Measurements from ENCODE around the gene PTK7.
"Not testable (repeated sequence)": the region's sequence is repeated elsewhere in the genome, so short reads cannot be mapped to it uniquely, and the experiment has no call there.

The PTK7 gene

GRCh38 chr6:43054206-43054943 is 21.7 kb upstream of the PTK7 start:
- DNase-seq = no peak

- DNase-seq = no peak
Observed at GRCh38 chr6:43055966-43056365, 20.1 kb upstream of the PTK7 start.

GRCh38 chr6:43058531-43058930 is 17.6 kb upstream of the PTK7 start:
- no peak for DNase-seq

GRCh38 chr6:43059168-43060033 is 16.7 kb upstream of the PTK7 start, which contains the start of the genes KLC4 and MRPL2:
Gene KLC4 (plus strand): TSS chr6:43059631. CDS start chr6:43061336, 1,705 bp downstream.
Gene MRPL2 (minus strand): TSS chr6:43059434. CDS start chr6:43059381, 53 bp downstream.
- DNase-seq = peak; percentile 97

GRCh38 chr6:43060034-43060754 is 15.9 kb upstream of the PTK7 start:
- no peak for DNase-seq

GRCh38 chr6:43060755-43061633 is 15.1 kb upstream of the PTK7 start:
- no peak for DNase-seq

GRCh38 chr6:43061861-43062260 is 14.3 kb upstream of the PTK7 start:
- DNase-seq = no peak

GRCh38 chr6:43062818-43063217 is 13.3 kb upstream of the PTK7 start:
- DNase-seq = no peak

GRCh38 chr6:43070028-43070632 is 6.0 kb upstream of the PTK7 start:
- no peak for DNase-seq

- no peak for DNase-seq
Observed at GRCh38 chr6:43074847-43075669, 1.1 kb upstream of the PTK7 start.

GRCh38 chr6:43076464-43077332 is 584 bp downstream of the PTK7 start:
- no peak for DNase-seq

GRCh38 chr6:43077333-43077809 is 1.3 kb downstream of the PTK7 start:
- DNase-seq = no peak

- no peak for DNase-seq
Observed at GRCh38 chr6:43077981-43078511, 1.9 kb downstream of the PTK7 start.

GRCh38 chr6:43078691-43079090 is 2.6 kb downstream of the PTK7 start:
- DNase-seq = no peak

- DNase-seq = no peak
Observed at GRCh38 chr6:43081043-43081442, 4.9 kb downstream of the PTK7 start.

- not testable (repeated sequence) for DNase-seq
Observed at GRCh38 chr6:43081922-43082321, 5.8 kb downstream of the PTK7 start.

- no peak for DNase-seq
Observed at GRCh38 chr6:43082806-43083655, 6.9 kb downstream of the PTK7 start.

- no peak for DNase-seq
Observed at GRCh38 chr6:43086022-43086658, 10.0 kb downstream of the PTK7 start.

Data from effector CD8-positive, alpha-beta T cell (primary cell).